HCT116 (cell line): ENCODE data around the gene NECAB2. TPM values are rescaled to one million over a fixed set of nuclear protein-coding genes. Genes with fewer than 3 reads are reported as not detected.

Experiments
- ATAC-seq: fragments of 200-7000 bp; cut with Tn5 transposase; 2 replicates; pipeline ENCODE4 v1.9.1; 2020; ENCODE audit warnings: mild to moderate bottlenecking, moderate library complexity
- BruUV-seq: library from RNA; stranded (reverse); fragments of 400-500 nt; replicated peaks from 2 replicates; lab custom pipeline; 2021; lab: Mats Ljungman, UMichigan
- CTCF ChIA-PET: fragments of 300-600 bp; sonication (Branson Sonifier 250); formaldehyde crosslinking; loops from one replicate; lab custom pipeline; 2021; ENCODE audit warnings: antibody characterized with exemption; lab: Charles Lee
- POLR2A ChIA-PET: fragments of 300-600, 350-600 bp; sonication (Branson Sonifier 250); formaldehyde crosslinking; loops from one replicate; lab custom pipeline; 2021; ENCODE audit warnings: antibody characterized with exemption; lab: Charles Lee
- RAD21 ChIA-PET, 2 experiments: fragments of 300-600 bp; sonication (Branson Sonifier 250); formaldehyde crosslinking; loops; one replicate each; lab custom pipeline; 2023; ENCODE audit warnings: low total read pairs in 2 of 2; ENCODE audit not compliant: uncharacterized antibody in 2 of 2, unreplicated experiment in 2 of 2, low non-redundant PET in 1 of 2; lab: Charles Lee
- DNase-seq: peaks from one replicate; pipeline ENCODE4 v3.0.0-alpha.2; 2010; ENCODE audit warnings: low read depth, low spot score
- H2AFZ ChIP-seq: fragments of 200-600 bp; shearing (Covaris generic), sonication (generic); 2 replicates; pipeline ENCODE4 v1.6.1; 2017; ENCODE audit warnings: low read depth, mixed run types, mixed read lengths, antibody characterized with exemption, low read length; ENCODE audit not compliant: poor library complexity, severe bottlenecking
- H3K27ac ChIP-seq: 2 replicates; pipeline ENCODE4 v1.5.1; 2012; ENCODE audit warnings: low read depth, low read length
- H3K27me3 ChIP-seq: fragments of 200-600 bp; sonication (generic); 2 replicates; pipeline ENCODE4 v1.6.1; 2016; ENCODE audit warnings: mixed run types, low read length, mixed read lengths; ENCODE audit not compliant: insufficient read depth
- H3K36me3 ChIP-seq, 2 experiments: fragments of 200-500 bp in 1 of 2; fragments of 200-600 bp in 1 of 2; sonication (Bioruptor generic) in 1 of 2; sonication (generic) in 1 of 2; 2 replicates each; pipeline versions ENCODE4 v1.5.1 to v1.6.1; 2014 to 2016; ENCODE audit warnings: low read length in 2 of 2, inconsistent platforms in 1 of 2, mixed read lengths in 1 of 2, mixed run types in 1 of 2; ENCODE audit not compliant: insufficient read depth in 2 of 2, control insufficient read depth in 1 of 2
- H3K4me1 ChIP-seq, 2 experiments: fragments of 200-600 bp in 1 of 2; sonication (generic) in 1 of 2; 2 replicates each; pipeline versions ENCODE4 v1.5.1 to v1.6.1; 2012 to 2017; ENCODE audit warnings: low read length in 2 of 2, inconsistent platforms in 1 of 2, mild to moderate bottlenecking in 1 of 2, mixed read lengths in 1 of 2, mixed run types in 1 of 2, moderate library complexity in 1 of 2; ENCODE audit not compliant: insufficient read depth in 2 of 2, control insufficient read depth in 1 of 2
- H3K4me2 ChIP-seq: fragments of 200-600 bp; sonication (generic); 2 replicates; pipeline ENCODE4 v1.6.1; 2017; ENCODE audit warnings: mixed run types, low read length, mixed read lengths
- H3K4me3 ChIP-seq, 2 experiments: fragments of 200-600 bp in 1 of 2; sonication (generic) in 1 of 2; replicated peaks in 1 of 2; 2 replicates each; pipeline ENCODE4 v1.5.1; 2011 to 2016; ENCODE audit warnings: low read length in 2 of 2, control low read depth in 1 of 2, low read depth in 1 of 2, mild to moderate bottlenecking in 1 of 2, mixed read lengths in 1 of 2, mixed run types in 1 of 2
- H3K79me2 ChIP-seq: fragments of 200-600 bp; sonication (generic); 2 replicates; pipeline ENCODE4 v1.6.1; 2017; ENCODE audit warnings: mild to moderate bottlenecking, mixed run types, low read length, moderate library complexity, mixed read lengths; ENCODE audit not compliant: insufficient read depth
- H3K9ac ChIP-seq: fragments of 200-600 bp; sonication (generic); 2 replicates; pipeline ENCODE4 v1.6.1; 2016; ENCODE audit warnings: low read length, mixed read lengths
- H3K9me2 ChIP-seq: fragments of 200-600 bp; sonication (generic), shearing (Covaris generic); 2 replicates; pipeline ENCODE4 v1.6.1; 2017; ENCODE audit warnings: mixed run types, mild to moderate bottlenecking, moderate library complexity; ENCODE audit not compliant: insufficient read depth
- H3K9me3 ChIP-seq, 2 experiments: fragments of 200-500 bp in 1 of 2; fragments of 200-600 bp in 1 of 2; sonication (Bioruptor generic) in 1 of 2; sonication (generic) in 1 of 2; 2 replicates each; pipeline ENCODE4 v1.6.1; 2014 to 2017; ENCODE audit warnings: low read length in 2 of 2, mixed read lengths in 2 of 2, inconsistent platforms in 1 of 2, low read depth in 1 of 2, mild to moderate bottlenecking in 1 of 2, mixed run types in 1 of 2, moderate library complexity in 1 of 2; ENCODE audit not compliant: control insufficient read depth in 1 of 2, insufficient read depth in 1 of 2
- H4K20me1 ChIP-seq: fragments of 200-600 bp; sonication (generic), shearing (Covaris generic); 2 replicates; pipeline ENCODE4 v1.6.1; 2017; ENCODE audit warnings: mixed run types, mild to moderate bottlenecking, moderate library complexity; ENCODE audit not compliant: insufficient read depth
- CEBPB ChIP-seq: IDR thresholded peaks from 2 replicates; pipeline ENCODE4 v1.6.1; 2012; ENCODE audit warnings: low read depth
- EGR1 ChIP-seq: IDR thresholded peaks from 2 replicates; pipeline ENCODE4 v1.6.1; 2012; ENCODE audit warnings: low read depth
- EZH2phosphoT487 ChIP-seq: fragments of 200-600 bp; IDR thresholded peaks from 2 replicates; pipeline ENCODE4 v1.6.1; 2018; ENCODE audit warnings: antibody characterized with exemption, borderline replicate concordance
- FOSL1 ChIP-seq: IDR thresholded peaks from 2 replicates; pipeline ENCODE4 v1.6.1; 2012; ENCODE audit warnings: low read depth
- POLR2A ChIP-seq: IDR thresholded peaks from 2 replicates; pipeline ENCODE4 v1.7.0; 2011; ENCODE audit warnings: borderline replicate concordance; ENCODE audit not compliant: insufficient read depth, insufficient read length; ENCODE audit errors: extremely low read depth
- SRF ChIP-seq: IDR thresholded peaks from 2 replicates; pipeline ENCODE4 v1.6.1; 2012; ENCODE audit warnings: low read depth
- TCF7L2 ChIP-seq: IDR thresholded peaks from 2 replicates; pipeline ENCODE4 v1.7.0; 2011; ENCODE audit warnings: borderline replicate concordance, inconsistent platforms; ENCODE audit not compliant: insufficient read depth, insufficient read length; ENCODE audit errors: extremely low read depth
- ZFX ChIP-seq: fragments of 450-650 bp; IDR thresholded peaks from 2 replicates; pipeline ENCODE4 v1.6.1; 2017
- intact Hi-C: fragments of 100-400 bp; cut with micrococcal nuclease; formaldehyde crosslinking; loops from 2 replicates; pipeline ENCODE4 v1.10.0; 2022
- total RNA-seq: library from RNA; stranded (reverse); gene quantifications from one replicate; pipeline ENCODE4 v1.2.1, GENCODE V29; 2021; ENCODE audit not compliant: unreplicated experiment
- TF ChIP-seq, protein P1 (sequence below): IDR thresholded peaks from 2 replicates; pipeline ENCODE4 v1.6.1; 2012
- TF ChIP-seq, protein P2 (sequence below): IDR thresholded peaks from 2 replicates; pipeline ENCODE4 v1.6.1; 2012

Gene NECAB2
- total RNA-seq, 1 experiment from 2014 or later = 0.61 TPM

DNA sequence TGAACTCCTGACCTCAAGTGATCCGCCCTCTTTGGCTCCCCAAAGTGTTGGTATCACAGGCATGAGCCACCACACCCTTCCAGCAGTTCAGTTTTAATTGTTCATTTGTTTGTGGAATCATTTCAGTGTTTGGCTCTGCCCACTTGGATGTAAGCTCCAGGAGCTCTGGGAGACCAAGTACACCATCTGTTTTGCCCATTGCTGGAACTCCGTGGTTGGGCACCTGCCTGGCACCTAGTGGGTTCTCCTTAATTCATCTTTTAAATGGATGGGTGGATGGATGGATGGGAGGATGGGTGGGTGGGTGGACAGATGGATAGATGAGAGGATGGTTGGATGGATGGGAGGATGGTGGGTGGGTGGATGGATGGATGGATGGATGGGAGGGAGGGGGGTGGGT is 953 bp upstream of the NECAB2 start:
- ChIA-PET RAD21 (no interaction called here), CTCF (interaction anchor here (0.7 to 1.7 kb wide), 3 partner anchors 11 to 96 kb away, joined by 3 to 5 read pairs (median 4); no protein-coding TSS in a partner anchor), POLR2A (no interaction called here)
- intact Hi-C loops = no loop called here
- no peaks in the 10 kb centered on the region for H3K27me3 ChIP-seq
- H3K27ac ChIP-seq = no peak overlapping the region
- H4K20me1 ChIP-seq = no peaks in the 10 kb centered on the region
- DNase-seq (no peak), ATAC-seq (no peak)
- no peaks in the 10 kb centered on the region for H3K9me2 ChIP-seq
- H2AFZ ChIP-seq = no peak overlapping the region
- H3K4me1 ChIP-seq = no peaks in the 10 kb centered on the region
- BruUV-seq = no TSS peak
- H3K79me2 ChIP-seq = no peaks in the 10 kb centered on the region
- H3K4me3 ChIP-seq = no peak overlapping the region
- 0 out of 4 replicates have a peak, but pooled peaks cover 2 to 8% of the 10 kb centered on the region in 2 experiments for H3K36me3 ChIP-seq
- TF ChIP-seq, protein P1, sequence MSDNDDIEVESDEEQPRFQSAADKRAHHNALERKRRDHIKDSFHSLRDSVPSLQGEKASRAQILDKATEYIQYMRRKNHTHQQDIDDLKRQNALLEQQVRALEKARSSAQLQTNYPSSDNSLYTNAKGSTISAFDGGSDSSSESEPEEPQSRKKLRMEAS = no peak
- TF ChIP-seq EGR1 (no peak), TCF7L2 (no peak), CEBPB (no peak), POLR2A (no peak), FOSL1 (no peak), EZH2phosphoT487 (no peak)
- TF ChIP-seq, protein P2, sequence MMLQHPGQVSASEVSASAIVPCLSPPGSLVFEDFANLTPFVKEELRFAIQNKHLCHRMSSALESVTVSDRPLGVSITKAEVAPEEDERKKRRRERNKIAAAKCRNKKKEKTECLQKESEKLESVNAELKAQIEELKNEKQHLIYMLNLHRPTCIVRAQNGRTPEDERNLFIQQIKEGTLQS = no peak
- no peaks in the 10 kb centered on the region for H3K9me3 ChIP-seq
- no peak overlapping the region for H3K4me2 ChIP-seq
- no peak overlapping the region for H3K9ac ChIP-seq

DNA sequence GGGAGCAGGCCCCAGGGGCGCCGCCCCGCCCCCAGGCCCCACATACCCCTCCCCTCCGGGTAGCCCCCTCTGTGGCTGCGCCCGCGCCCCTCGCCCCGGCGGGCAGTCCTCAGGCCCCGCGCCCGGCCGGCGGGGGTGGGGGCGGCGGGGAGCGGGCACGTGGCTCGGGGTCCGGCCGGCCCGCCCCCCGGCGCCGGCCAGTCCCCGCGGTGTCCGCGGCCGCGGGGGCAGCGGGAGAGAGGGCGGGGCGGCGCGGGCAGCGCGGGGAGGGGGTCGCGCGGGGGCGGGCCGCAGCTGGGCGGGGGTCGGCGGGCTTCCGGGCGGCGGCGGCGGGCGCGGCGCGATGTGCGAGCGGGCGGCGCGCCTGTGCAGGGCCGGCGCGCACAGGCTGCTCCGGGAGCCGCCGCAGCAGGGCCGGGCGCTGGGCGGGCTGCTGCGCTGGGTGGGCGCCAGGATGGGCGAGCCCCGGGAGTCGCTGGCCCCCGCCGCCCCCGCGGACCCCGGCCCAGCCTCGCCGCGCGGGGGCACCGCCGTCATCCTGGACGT is 335 bp downstream of the NECAB2 start:
- RAD21 ChIA-PET = no interaction called here
- POLR2A ChIA-PET = no interaction called here

More for the DNA sequence above, 335 bp downstream of the NECAB2 start:
- intact Hi-C loops = loop anchor here (1.0 kb wide), 3 partner anchors 80 to 516 kb away; no protein-coding TSS in a partner anchor
- Histone ChIP-seq H3K36me3 (0 out of 4 replicates have a peak, but pooled peaks cover 2 to 3% of the 10 kb centered on the region in 2 experiments), H3K79me2 (no peaks in the 10 kb centered on the region), H3K27me3 (no peaks in the 10 kb centered on the region), H3K27ac (no peak overlapping the region), H3K4me3 (no peak overlapping the region), H3K4me1 (no peaks in the 10 kb centered on the region), H3K9me2 (no peaks in the 10 kb centered on the region), H3K9me3 (no peaks in the 10 kb centered on the region), H3K9ac (no peak overlapping the region), H3K4me2 (peak overlapping the region; percentile 52), H4K20me1 (no peaks in the 10 kb centered on the region), H2AFZ (no peak overlapping the region)
- DNase-seq (no peak), ATAC-seq (peak; percentile 46)
- no TSS peak for BruUV-seq
- CTCF ChIA-PET = no interaction called here
- TF ChIP-seq ZFX (0 out of 2 replicates have a peak, but pooled peaks have one; percentile 13), SRF (no peak)
